ENCODE results near the gene TACO1. TPM values are rescaled to one million over a fixed set of nuclear protein-coding genes. Genes with fewer than 3 reads are reported as not detected.

The TACO1 gene
- total and polyA plus RNA-seq, 2 of the 8 experiments (the other 6 are each of a cell fraction or from before 2014, with no cell fraction given), result 19.1 to 23.6 TPM

DNA sequence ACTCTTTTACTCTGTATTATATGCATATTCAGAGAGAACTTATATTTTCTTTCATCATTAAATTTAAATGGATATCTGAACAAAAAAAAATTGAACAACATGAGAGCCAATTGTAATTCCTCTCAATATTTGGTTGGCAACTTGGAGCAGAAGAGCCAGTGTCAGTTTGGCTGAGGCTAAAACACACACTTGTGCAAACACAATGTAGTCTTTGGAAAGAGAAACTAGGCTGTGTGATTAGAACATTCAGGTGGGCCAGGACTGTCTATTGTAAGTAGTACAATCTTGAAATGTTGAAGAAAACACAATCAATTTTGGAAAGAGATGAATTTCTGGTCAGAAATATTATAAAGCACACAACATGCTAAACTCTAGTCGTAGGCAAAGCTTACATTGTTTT is 33.5 kb upstream of the TACO1 start:
- DNase-seq (ENCODE audit: low read depth in 1 of 2, low spot score in 2 of 2) (no peak), FAIRE-seq (no peak)
- no peak overlapping the region for H4K91ac ChIP-seq (replicated peaks; ENCODE audit: insufficient read length, low read length)
- H3K4me3 ChIP-seq (ENCODE audit: extremely low read depth in 1 of 4, insufficient read depth in 2 of 4, low read depth in 3 of 4, low read length in 4 of 4), result no peak overlapping the region
- peaks cover 8% of the 10 kb centered on the region for H3K79me1 ChIP-seq (ENCODE audit: low read depth, low read length)
- no peak overlapping the region for H4K5ac ChIP-seq (ENCODE audit: insufficient read length, low read depth, low read length)
- H3K23me2 ChIP-seq (ENCODE audit: low read depth, low read length), result no peaks in the 10 kb centered on the region; the same call in 1 of the 2 replicates
- no peak overlapping the region for H2AFZ ChIP-seq (ENCODE audit: low read length)
- no peak overlapping the region for H3K27ac ChIP-seq (ENCODE audit: low read depth, low read length)
- H3K23ac ChIP-seq (ENCODE audit: insufficient read length), result no peak overlapping the region
- no peak overlapping the region for H2BK120ac ChIP-seq (replicated peaks; ENCODE audit: low read depth, low read length)
- peaks cover 2 to 10% of the 10 kb centered on the region in 2 experiments for H4K20me1 ChIP-seq (replicated peaks in 1 of 2; ENCODE audit: control insufficient read depth in 1 of 2, insufficient read depth in 2 of 2, low read length in 2 of 2)
- peaks cover 0 to 56% of the 10 kb centered on the region in 2 experiments; a peak in 2 of 4 replicates for H3K79me2 ChIP-seq (ENCODE audit: control insufficient read depth in 1 of 2, insufficient read depth in 2 of 2, low read length in 2 of 2)
- no peaks in the 10 kb centered on the region for H3K9me3 ChIP-seq (ENCODE audit: insufficient read depth in 2 of 2, low read depth in 1 of 2, low read length in 1 of 2)
- no peak overlapping the region for H3K18ac ChIP-seq (ENCODE audit: extremely low read depth, low read length)
- CTCF ChIA-PET (ENCODE audit: partially characterized antibody), result interaction anchor here (1.4 to 4.6 kb wide), 5 partner anchors 8 to 131 kb away, joined by 4 to 24 read pairs (median 11); no protein-coding TSS in a partner anchor
- no peak overlapping the region for H3K14ac ChIP-seq (ENCODE audit: insufficient read length)
- POLR2A ChIA-PET (ENCODE audit: partially characterized antibody), result interaction anchor here (1.4 kb wide), 1 partner anchor 17 kb away, joined by 4 read pairs; the partner anchor contains the start of gene DCAF7
- no peak overlapping the region for H2AK5ac ChIP-seq (ENCODE audit: low read depth, low read length)
- H3K36me3 ChIP-seq (ENCODE audit: control insufficient read depth in 2 of 4, insufficient read depth in 4 of 4, low read length in 3 of 4), result no peaks in the 10 kb centered on the region
- H3K4ac ChIP-seq (replicated peaks; ENCODE audit: insufficient read length, low read depth, low read length), result no peak overlapping the region
- H3K4me2 ChIP-seq (ENCODE audit: insufficient read depth in 1 of 2, low read depth in 2 of 2, low read length in 2 of 2), result no peak overlapping the region
- H3K9ac ChIP-seq (replicated peaks in 1 of 4; ENCODE audit: extremely low read depth in 1 of 4, low read depth in 3 of 4, low read length in 3 of 4), result no peak overlapping the region
- no peaks in the 10 kb centered on the region for H3K4me1 ChIP-seq (replicated peaks in 1 of 4; ENCODE audit: control insufficient read depth in 3 of 4, insufficient read depth in 4 of 4, low read length in 3 of 4)
- no peak overlapping the region for H2BK5ac ChIP-seq (ENCODE audit: low read depth, low read length)
- no peak overlapping the region for H2BK20ac ChIP-seq (ENCODE audit: low read length)
- no peak overlapping the region for H2BK12ac ChIP-seq (ENCODE audit: low read depth, low read length)
- H3K56ac ChIP-seq (replicated peaks; ENCODE audit: insufficient read length, low read depth, low read length), result no peak overlapping the region
- no peak overlapping the region for H2BK15ac ChIP-seq (ENCODE audit: low read length)
- no peak overlapping the region for H4K8ac ChIP-seq (ENCODE audit: extremely low read depth, insufficient read depth, low read length)
- 88% methylated on average over 1 of the region's 1 CpG; no CpG with 5 or more reads in 1 of the 2 experiments for WGBS, 2 experiments (ENCODE audit: extremely low coverage in 1 of 2, insufficient coverage in 1 of 2, insufficient read length in 1 of 2, insufficient replicate concordance in 2 of 2, low coverage in 1 of 2, low lambda C conversion rate in 2 of 2, missing lambda C conversion rate in 1 of 2)
- no peaks in the 10 kb centered on the region for H3K27me3 ChIP-seq (replicated peaks in 1 of 4; ENCODE audit: control insufficient read depth in 3 of 4, extremely low read depth in 1 of 4, insufficient read depth in 3 of 4, low read length in 3 of 4)
- TF ChIP-seq MAX (IDR thresholded peaks at IDR 0.05), result no peak
- TF ChIP-seq TAF1 (IDR thresholded peaks at IDR 0.05; ENCODE audit: low read depth, low read length), result no peak
- TF ChIP-seq NANOG (IDR thresholded peaks at IDR 0.05; ENCODE audit: insufficient read depth, low read depth, low read length, poor library complexity, severe bottlenecking), result no peak
- TF ChIP-seq RAD21 (IDR thresholded peaks at IDR 0.05 in 1 of 2, conservative IDR thresholded peaks at IDR 0.05 in 1 of 2; ENCODE audit: low read depth in 2 of 2, low read length in 2 of 2), result no peak
- TF ChIP-seq RNF2 (IDR thresholded peaks at IDR 0.05; ENCODE audit: borderline replicate concordance, low read depth, low read length, missing control alignments, poor library complexity, severe bottlenecking), result no peak
- TF ChIP-seq CBX5 (IDR thresholded peaks at IDR 0.05; ENCODE audit: low read depth, low read length), result no peak
- TF ChIP-seq ATF3 (IDR thresholded peaks at IDR 0.05; ENCODE audit: insufficient read depth, low read depth, low read length), result no peak
- no peak for TF ChIP-seq SP4 (IDR thresholded peaks at IDR 0.05; ENCODE audit: low read length)
- no peak for TF ChIP-seq TCF12 (IDR thresholded peaks at IDR 0.05; ENCODE audit: low read depth, low read length)
- no peak for TF ChIP-seq SAP30 (IDR thresholded peaks at IDR 0.05; ENCODE audit: insufficient read depth, insufficient replicate concordance, low read length)
- TF ChIP-seq KDM1A (IDR thresholded peaks at IDR 0.05; ENCODE audit: borderline replicate concordance, low read length), result no peak
- TF ChIP-seq BACH1 (IDR thresholded peaks at IDR 0.05; ENCODE audit: low read length), result no peak
